ENCODE data around the gene ONECUT2.

The ONECUT2 gene

GRCh38 chr18:57431467-57432080 is 3.6 kb upstream of the ONECUT2 start:
- DNase-seq (ENCODE audit: low spot score) = no peak

- no peak for DNase-seq (ENCODE audit: low spot score)
These were observed 3.0 kb upstream of the ONECUT2 start for GRCh38 chr18:57432140-57432539.

GRCh38 chr18:57432751-57433400 is 2.3 kb upstream of the ONECUT2 start:
- no peak for DNase-seq (ENCODE audit: low spot score)

GRCh38 chr18:57433482-57433881 is 1.7 kb upstream of the ONECUT2 start:
- DNase-seq (ENCODE audit: low spot score) = no peak

GRCh38 chr18:57433934-57434535 is 1.1 kb upstream of the ONECUT2 start:
- no peak for DNase-seq (ENCODE audit: low spot score)

- DNase-seq (ENCODE audit: low spot score) = no peak
These were observed 644 bp downstream of the ONECUT2 start for GRCh38 chr18:57435846-57436190.

GRCh38 chr18:57436191-57436964 is 1.2 kb downstream of the ONECUT2 start:
- DNase-seq (ENCODE audit: low spot score) = no peak

- no peak for DNase-seq (ENCODE audit: low spot score)
These were observed 1.8 kb downstream of the ONECUT2 start for GRCh38 chr18:57436965-57437333.

GRCh38 chr18:57437402-57437765 is 2.2 kb downstream of the ONECUT2 start:
- DNase-seq (ENCODE audit: low spot score) = no peak

GRCh38 chr18:57437766-57438671 is 2.8 kb downstream of the ONECUT2 start:
- DNase-seq (ENCODE audit: low spot score) = no peak

- no peak for DNase-seq (ENCODE audit: low spot score)
These were observed 3.8 kb downstream of the ONECUT2 start for GRCh38 chr18:57438743-57439608.

- DNase-seq (ENCODE audit: low spot score) = no peak
These were observed 4.4 kb downstream of the ONECUT2 start for GRCh38 chr18:57439609-57439968.

- no peak for DNase-seq (ENCODE audit: low spot score)
These were observed 4.8 kb downstream of the ONECUT2 start for GRCh38 chr18:57439985-57440330.

- DNase-seq (ENCODE audit: low spot score) = no peak
These were observed 5.3 kb downstream of the ONECUT2 start for GRCh38 chr18:57440331-57441070.

- DNase-seq (ENCODE audit: low spot score) = no peak
These were observed 6.1 kb downstream of the ONECUT2 start for GRCh38 chr18:57441071-57441794.

- DNase-seq (ENCODE audit: low spot score) = no peak
These were observed 8.1 kb downstream of the ONECUT2 start for GRCh38 chr18:57443247-57443646.

GRCh38 chr18:57443702-57444101 is 8.5 kb downstream of the ONECUT2 start:
- DNase-seq (ENCODE audit: low spot score) = no peak

GRCh38 chr18:57444301-57444759 is 9.2 kb downstream of the ONECUT2 start:
- no peak for DNase-seq (ENCODE audit: low spot score)

- DNase-seq (ENCODE audit: low spot score) = no peak
These were observed 10.5 kb downstream of the ONECUT2 start for GRCh38 chr18:57445488-57446319.
